SKM-1 (cell line): ENCODE data around the gene FCF1.
A peak's percentile ranks its signal among the peaks of the same experiment; 100 is the strongest.
"Not testable (repeated sequence)": the region's sequence is repeated elsewhere in the genome, so short reads cannot be mapped to it uniquely, and the experiment has no call there.

ENCODE experiments used
- DNase-seq: peaks from one replicate; lab custom pipeline; 2025; ENCODE audit not compliant: unreplicated experiment; lab: John Stamatoyannopoulos, UW

The FCF1 gene

DNA sequence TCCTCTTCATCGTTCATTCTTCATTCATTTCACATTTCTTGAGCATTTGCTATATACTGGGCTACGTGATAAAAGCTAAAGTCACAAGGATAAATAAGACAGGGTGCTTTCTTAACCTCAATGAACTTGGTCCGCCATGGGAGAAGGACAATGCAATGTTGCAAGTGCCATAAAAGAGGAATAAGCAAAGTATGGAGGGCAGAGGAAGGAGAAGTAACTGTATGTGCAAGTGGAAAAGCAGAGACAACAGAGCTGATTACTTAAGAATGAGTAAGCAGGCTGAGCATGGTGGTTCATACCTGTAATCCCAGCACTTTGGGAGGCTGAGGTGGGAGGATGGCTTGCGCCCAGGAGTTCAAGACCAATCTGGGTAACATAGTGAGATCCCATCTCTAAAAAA lies 14.5 kb upstream of the FCF1 start:
- DNase-seq: peak; percentile 6

- no peak for DNase-seq
These were observed 10.7 kb upstream of the FCF1 start for GRCh38 chr14:74702293-74702692.

DNA sequence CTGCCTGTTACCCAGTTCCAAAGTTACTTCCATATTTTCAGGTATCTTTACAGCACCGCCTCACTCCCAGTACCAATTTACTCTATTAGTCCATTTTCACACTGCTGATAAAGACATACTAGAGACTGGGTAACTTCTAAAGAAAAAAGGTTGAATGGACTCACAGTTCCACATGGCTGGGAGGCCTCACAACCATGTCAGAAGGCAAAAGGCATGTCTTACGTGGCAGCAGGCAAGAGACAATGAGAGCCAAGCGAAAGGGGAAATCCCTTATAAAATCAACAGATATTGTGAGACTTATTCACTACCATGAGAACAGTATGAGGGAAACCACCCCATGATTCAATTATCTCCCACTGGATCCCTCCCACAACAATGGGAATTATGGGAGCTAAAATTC lies 9.9 kb upstream of the FCF1 start:
- no peak for DNase-seq

GRCh38 chr14:74704656-74705055 lies 8.3 kb upstream of the FCF1 start:
- DNase-seq: no peak

GRCh38 chr14:74705613-74706500 lies 7.1 kb upstream of the FCF1 start:
- DNase-seq: no peak

GRCh38 chr14:74710480-74710879 lies 2.5 kb upstream of the FCF1 start:
- no peak for DNase-seq

DNA sequence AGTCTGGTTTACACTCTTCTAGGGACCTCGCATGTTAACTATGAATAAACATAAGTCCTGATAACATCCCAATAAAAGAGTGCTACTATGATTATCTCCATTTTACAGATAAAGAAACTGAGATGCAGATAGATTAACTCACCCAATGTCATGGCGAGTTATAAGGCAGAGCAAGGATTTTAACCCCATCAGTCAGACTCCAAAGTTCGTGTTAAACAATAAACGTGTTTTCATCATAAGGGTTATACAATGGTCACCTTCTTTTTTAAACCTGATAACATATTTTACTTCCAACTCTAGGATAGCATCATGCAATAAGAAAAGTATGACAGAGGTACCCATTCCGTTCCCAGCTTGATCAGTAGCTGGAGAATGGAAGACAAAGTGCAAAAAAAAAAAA lies 1.3 kb upstream of the FCF1 start:
- DNase-seq: no peak

DNA sequence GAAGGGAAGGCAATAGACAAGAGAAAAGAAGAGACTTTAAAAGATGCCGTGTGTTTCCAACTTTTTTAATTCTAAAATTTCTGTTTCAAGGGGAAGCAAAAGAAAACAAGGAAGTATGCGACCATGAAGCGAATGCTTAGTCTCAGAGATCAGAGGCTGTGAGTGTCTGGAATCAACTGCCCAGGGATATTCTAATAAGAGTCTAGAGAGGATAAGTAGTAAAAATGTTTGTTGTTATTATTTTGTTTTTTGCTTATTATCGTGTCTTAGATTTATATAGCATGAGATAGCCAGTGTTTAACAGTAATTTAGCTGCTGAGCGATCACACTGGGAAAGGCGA lies 421 bp downstream of the FCF1 start:
- no peak for DNase-seq

DNA sequence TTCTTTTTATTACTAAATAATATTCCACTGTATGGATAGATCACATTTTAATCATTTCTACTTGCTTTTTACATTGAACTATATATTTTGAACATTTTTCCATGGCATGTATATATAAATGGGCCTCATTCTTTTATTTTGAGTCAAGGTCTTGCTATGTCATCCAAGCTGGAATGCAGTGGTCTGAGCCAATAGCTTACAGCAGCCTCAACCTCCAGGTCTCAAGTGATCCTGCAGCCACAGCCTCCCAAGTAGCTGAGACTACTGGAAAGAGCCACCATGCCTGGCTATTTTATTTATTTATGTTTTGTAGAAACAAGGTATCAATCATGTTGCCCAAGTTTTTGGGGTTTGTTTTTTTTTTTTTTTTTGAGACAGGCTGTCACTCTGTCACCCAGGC lies 7.6 kb downstream of the FCF1 start:
- DNase-seq: no peak

GRCh38 chr14:74723134-74723533 lies 10.2 kb downstream of the FCF1 start:
- DNase-seq: no peak

DNA sequence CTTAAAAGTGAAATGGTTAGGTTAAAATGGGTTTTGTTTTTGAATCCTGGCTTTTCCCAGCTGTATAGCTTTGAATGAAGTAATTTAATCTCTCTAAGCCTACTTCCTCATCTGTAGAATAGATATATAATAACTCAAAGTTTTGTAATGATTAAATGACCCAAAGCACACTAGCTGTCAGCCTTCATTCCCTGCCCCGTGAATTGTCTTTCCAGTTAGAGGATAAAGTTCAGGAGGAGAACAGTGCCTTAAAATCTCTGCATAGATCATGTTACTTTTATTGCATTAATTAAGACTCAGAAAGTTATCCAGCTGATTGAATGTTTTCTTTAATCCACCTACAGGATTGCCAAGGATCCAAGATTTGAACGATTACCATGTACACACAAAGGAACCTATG lies 19.4 kb downstream of the FCF1 start:
- DNase-seq: no peak

GRCh38 chr14:74733221-74733620 lies 20.3 kb downstream of the FCF1 start:
- DNase-seq: no peak

DNA sequence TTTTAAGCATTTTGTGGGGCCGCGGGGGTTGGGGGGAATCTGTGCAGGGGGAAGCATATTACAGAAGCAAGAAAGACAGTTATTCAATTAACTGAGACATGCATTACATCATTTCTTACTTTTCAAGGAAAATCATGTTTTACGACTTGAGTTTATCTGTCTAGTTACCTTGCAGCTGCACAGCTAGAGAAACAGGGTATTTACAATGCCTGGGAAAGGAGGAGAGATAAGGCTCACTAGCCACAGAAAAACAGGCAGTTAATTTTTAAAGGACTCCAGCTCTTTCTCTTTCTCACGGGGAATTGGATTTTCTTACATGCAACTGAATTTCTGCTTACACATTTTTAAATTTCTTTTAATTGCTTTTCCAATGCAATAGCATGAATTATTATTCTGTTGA lies 22.2 kb downstream of the FCF1 start:
- DNase-seq: no peak

GRCh38 chr14:74737753-74738325 lies 24.9 kb downstream of the FCF1 start:
- DNase-seq: no peak

GRCh38 chr14:74739293-74740030 lies 26.5 kb downstream of the FCF1 start:
- DNase-seq: no peak

DNA sequence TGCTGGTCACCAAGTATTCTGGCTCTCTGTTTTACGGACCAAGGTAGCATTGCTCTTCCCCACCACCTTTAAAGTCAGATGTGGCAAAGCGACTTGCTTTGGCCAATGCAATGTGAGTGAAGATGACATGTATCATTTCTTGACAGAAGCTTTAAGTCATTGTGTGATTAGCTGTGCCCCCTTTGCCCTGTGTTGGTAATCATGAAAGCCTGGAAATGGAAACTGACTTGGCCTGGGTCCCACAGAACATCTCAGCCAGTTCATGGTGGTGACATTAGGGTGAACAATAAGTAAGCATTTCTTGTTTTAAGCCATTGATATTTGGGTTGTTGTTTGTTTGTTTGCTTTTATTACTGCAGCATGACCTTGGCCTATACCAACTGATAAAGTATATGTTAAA lies 34.3 kb downstream of the FCF1 start:
- no peak for DNase-seq

DNA sequence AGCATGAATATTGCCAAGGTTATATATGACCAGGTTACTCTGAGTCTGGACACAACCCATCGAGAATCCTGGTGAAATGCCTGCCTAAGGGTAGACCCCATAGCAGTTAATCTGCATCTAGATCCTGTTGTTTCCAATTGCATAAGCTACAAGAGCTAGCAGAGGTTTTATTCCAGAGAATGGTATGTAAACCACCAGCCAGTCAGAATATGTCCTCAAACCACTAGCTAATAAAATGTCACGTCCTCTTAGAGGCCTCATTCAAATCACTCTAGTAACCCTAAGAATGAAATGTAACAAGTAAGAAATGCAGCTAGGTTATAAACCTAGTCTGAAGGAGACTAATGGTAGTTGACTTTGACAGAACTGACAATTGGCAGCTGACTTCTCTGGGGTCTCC lies 41.2 kb downstream of the FCF1 start:
- no peak for DNase-seq

- no peak for DNase-seq
These were observed 42.0 kb downstream of the FCF1 start for GRCh38 chr14:74754899-74755298.

DNA sequence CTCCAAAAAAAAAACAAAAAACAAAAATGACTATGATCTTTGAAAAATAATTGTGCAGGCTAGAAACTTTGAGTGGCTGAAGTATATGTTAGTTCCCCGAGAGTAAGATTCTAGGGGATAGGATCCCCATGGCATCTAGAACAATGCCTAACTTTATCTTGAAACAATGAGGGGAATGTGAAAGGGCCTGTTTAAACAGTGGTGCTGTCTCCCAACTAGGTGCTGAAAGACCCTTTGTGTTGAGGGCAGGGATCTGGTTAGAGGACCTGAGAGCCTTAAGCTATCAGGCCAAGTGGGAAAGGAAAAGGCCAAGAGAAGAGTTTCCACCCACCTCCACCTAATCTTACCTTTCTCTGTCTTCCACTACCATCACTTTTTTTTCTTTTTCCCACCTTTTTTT lies 43.4 kb downstream of the FCF1 start:
- no peak for DNase-seq

GRCh38 chr14:74758505-74758904 lies 45.6 kb downstream of the FCF1 start:
- DNase-seq: not testable (repeated sequence)

DNA sequence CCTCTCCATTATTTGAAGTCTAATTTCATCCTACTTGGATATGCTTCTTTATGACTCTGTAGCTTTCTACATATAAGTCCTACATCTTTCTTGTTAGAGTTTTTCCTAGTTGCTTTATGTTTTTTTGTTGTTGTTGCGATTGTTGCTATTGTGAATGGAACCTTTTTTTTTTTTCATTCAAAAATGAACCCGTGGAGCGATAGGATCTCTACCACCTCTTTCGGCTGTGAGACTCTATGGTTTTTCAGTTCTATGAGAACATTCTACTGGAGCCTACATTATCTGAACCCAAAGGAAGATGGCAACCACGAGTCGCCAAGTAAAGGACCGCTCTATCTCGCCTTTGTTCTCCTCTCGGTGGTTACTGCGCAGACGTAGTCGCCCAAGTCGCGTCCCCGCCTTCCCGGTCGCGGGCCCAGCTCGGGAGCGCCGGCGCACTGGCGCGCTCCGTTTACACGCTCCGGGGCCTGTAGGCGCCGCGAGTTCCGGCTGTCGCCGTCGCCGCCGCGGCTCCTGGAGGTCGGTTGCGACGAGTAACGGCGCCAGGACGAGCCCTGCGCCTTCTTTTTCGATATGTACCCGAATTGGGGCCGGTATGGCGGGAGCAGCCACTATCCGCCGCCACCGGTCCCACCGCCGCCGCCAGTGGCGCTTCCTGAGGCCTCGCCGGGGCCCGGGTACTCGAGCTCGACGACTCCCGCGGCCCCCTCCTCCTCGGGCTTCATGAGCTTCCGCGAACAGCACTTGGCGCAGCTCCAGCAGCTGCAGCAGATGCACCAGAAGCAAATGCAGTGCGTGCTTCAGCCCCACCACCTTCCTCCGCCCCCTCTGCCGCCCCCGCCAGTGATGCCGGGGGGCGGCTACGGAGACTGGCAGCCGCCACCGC lies 50.2 kb downstream of the FCF1 start, which contains the start of gene YLPM1:
Gene YLPM1 (plus strand): TSS at position 400 of the 886 bp plus-strand sequence. CDS start 174 bp downstream, at position 574.
- DNase-seq: peak; percentile 68
